BJ (cell line): ENCODE results near the gene SQSTM1. TPM values are rescaled to one million over a fixed set of nuclear protein-coding genes. Genes with fewer than 3 reads are reported as not detected.

Experiments
- CTCF ChIA-PET: fragments of 350-600 bp; formaldehyde crosslinking; extraction: SDS; loops from one replicate; lab custom pipeline; 2021; ENCODE audit warnings: antibody characterized with exemption, inconsistent platforms; lab: Yijun Ruan, JAX
- POLR2A ChIA-PET: fragments of 300-600 bp; sonication (Branson Sonifier 250); formaldehyde crosslinking; extraction: SDS; loops from one replicate; lab custom pipeline; 2021; ENCODE audit warnings: antibody characterized with exemption; lab: Charles Lee
- DNase-seq: peaks from one replicate; pipeline ENCODE4 v3.0.0-alpha.2; 2011; ENCODE audit warnings: low read depth
- H3K27me3 ChIP-seq: 2 replicates; pipeline ENCODE4 v1.6.0; 2011; ENCODE audit warnings: low read length; ENCODE audit not compliant: control insufficient read depth, insufficient read depth
- H3K36me3 ChIP-seq: 2 replicates; pipeline ENCODE4 v1.5.1; 2011; ENCODE audit warnings: low read length; ENCODE audit not compliant: control insufficient read depth, insufficient read depth
- H3K4me3 ChIP-seq: 2 replicates; pipeline ENCODE4 v1.5.1; 2011; ENCODE audit warnings: low read depth, mild to moderate bottlenecking, control low read depth, low read length
- polyA plus RNA-seq: library from polyadenylated mRNA; depleted of rRNA; stranded (reverse); fragments of >200 nt; gene quantifications from 2 replicates; pipeline ENCODE4 v1.2.3, GENCODE V29; 2011
- TF ChIP-seq, protein P1 (sequence below): IDR thresholded peaks from 2 replicates; pipeline ENCODE4 v1.5.1; 2011; ENCODE audit warnings: low read depth, mild to moderate bottlenecking, control low read depth, inconsistent platforms, low read length, moderate library complexity; ENCODE audit not compliant: insufficient read depth

SQSTM1 gene
- polyA plus RNA-seq, 1 experiment: 307 TPM

DNA sequence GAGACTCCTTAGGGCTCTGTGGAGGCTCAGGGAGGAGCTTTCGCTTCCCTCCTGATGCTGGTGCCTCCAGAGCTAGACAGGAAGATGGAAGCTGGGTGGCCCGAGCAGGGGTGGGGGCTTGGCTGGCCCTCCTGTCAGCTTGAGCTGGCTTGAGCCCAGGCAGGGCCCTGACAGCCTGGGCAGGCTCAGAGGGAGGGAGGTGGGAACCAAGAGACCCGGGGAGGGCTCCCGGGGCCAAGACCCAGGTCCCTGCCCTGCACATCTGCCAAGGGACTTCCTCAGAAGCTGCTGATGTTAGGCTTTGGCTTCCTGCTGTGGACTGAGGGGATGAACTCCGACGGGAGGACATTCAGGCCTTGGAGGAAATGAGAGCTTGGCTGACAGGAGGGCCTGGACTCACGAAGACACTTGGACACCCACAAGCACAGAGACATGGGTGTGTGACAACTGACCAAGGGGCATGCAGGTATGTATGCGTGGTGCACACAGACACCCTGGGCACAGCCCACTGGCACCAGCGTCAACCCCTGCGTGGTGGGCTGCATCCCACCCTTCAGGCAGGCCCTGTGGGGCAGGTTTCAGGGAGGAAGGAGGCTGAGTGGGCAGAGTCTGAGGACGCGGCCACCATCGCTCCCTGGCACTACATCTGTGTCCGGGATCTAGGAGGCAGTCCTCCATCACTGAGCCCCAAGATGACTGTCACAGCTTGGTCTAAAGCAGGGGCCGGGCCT, 28.7 kb upstream of the SQSTM1 start:
- Histone ChIP-seq H3K36me3 (peaks cover 2% of the 10 kb centered on the region; the same call in 1 of the 2 replicates), H3K27me3 (no peaks in the 10 kb centered on the region), H3K4me3 (no peak overlapping the region)
- CTCF ChIA-PET: interaction anchor here (1.1 to 1.3 kb wide), 2 partner anchors 10 to 15 kb away, joined by 3 to 4 read pairs; no protein-coding TSS in a partner anchor
- TF ChIP-seq, protein P1, sequence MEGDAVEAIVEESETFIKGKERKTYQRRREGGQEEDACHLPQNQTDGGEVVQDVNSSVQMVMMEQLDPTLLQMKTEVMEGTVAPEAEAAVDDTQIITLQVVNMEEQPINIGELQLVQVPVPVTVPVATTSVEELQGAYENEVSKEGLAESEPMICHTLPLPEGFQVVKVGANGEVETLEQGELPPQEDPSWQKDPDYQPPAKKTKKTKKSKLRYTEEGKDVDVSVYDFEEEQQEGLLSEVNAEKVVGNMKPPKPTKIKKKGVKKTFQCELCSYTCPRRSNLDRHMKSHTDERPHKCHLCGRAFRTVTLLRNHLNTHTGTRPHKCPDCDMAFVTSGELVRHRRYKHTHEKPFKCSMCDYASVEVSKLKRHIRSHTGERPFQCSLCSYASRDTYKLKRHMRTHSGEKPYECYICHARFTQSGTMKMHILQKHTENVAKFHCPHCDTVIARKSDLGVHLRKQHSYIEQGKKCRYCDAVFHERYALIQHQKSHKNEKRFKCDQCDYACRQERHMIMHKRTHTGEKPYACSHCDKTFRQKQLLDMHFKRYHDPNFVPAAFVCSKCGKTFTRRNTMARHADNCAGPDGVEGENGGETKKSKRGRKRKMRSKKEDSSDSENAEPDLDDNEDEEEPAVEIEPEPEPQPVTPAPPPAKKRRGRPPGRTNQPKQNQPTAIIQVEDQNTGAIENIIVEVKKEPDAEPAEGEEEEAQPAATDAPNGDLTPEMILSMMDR: no peak
- no peak for DNase-seq
- POLR2A ChIA-PET: interaction anchor here (0.6 kb wide), 2 partner anchors 32 to 690 kb away, joined by 3 read pairs; no protein-coding TSS in a partner anchor

DNA sequence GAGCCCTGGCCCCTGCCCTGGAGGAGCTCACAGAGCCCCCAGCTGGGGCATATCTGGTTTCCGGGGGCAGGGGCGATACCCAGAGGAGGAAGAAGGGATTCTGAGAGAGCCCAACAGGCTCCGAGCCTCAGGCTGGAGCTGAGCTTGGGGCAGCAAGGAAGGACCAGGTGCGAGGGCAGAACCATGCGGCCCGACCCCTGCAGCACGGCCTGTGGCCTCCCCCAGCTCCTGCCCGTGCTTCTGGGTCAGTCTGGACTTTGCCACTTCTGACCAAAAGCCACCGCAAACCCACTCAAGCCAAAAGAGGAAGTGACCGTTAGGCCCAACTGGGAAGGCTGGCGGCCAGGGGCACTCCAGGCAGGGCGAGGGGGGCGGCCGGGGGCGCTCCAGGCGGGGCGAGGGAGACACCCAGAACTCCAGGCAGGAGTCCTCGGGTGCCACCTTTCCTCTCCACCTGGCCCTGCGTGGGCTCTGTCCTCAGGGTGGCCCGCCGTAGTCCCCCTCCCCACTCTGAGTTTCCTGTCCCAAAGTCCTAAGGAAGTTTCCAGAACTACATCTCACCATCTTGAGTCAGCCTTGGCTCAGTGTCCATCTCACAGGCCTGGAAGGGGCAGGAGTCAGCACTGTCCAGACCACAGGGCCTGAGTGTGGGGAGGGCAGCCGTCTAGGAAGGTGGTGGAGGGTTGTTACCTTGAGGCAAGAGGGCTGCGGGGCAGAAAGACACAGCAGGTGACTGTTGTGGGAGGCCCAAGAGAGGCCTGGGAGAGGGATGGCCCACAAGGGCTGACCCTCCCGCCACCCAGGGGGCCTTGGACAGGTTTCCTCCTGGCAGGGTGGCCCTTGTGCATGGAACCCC, 27.9 kb upstream of the SQSTM1 start:
- TF ChIP-seq, protein P1: no peak
- H3K4me3 ChIP-seq: no peak overlapping the region
- POLR2A ChIA-PET: no interaction called here
- CTCF ChIA-PET: interaction anchor here (1.3 kb wide), 2 partner anchors 16 to 30 kb away, joined by 3 to 6 read pairs; no protein-coding TSS in a partner anchor
- DNase-seq: no peak
- H3K36me3 ChIP-seq: peaks cover 5% of the 10 kb centered on the region
- H3K27me3 ChIP-seq: no peaks in the 10 kb centered on the region

DNA sequence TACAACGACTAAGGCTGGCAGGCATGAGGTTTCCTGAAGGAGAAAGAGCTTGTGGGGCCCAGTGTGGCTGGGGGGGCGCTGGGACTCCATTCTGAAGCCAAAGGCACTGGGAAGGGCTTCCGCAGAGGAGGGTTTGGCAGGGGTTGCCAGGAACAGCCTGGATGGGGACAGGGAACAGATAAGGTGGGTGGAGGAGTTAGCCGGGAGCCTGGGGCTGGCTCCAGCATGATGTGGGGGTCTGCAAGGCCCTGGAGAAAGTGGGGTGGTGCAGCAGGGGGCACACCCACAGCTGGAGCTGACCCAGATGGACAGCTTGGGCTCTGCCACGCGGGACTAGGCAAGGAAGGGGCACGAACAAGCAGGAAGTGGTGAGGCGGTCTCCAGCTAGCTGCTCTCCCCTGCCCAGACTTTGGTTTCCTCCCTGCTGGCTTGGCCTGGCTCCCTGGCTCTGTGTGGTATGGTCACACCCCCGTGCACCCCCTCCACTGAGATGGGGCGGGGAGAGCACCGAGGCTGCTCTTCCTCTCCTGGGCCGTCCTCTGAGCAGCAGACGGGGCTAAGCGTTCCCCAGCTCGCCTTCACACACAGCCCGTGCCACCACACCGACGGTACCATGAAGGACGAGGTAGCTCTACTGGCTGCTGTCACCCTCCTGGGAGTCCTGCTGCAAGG, 27.1 kb upstream of the SQSTM1 start, which contains the start of gene LTC4S:
Gene LTC4S, plus strand, starts transcription at position 519 of the 672 bp plus-strand sequence. Its CDS starts 95 bp downstream, at position 614.
- Histone ChIP-seq H3K4me3 (no peak within 1 kb of the TSS), H3K36me3 (peaks cover 12% of the 10 kb centered on the region), H3K27me3 (no peaks in the 10 kb centered on the region)
- ChIA-PET POLR2A (no interaction called here), CTCF (interaction anchor here (0.7 to 1.3 kb wide), 2 partner anchors 9 to 30 kb away, joined by 4 to 6 read pairs; no protein-coding TSS in a partner anchor)
- DNase-seq: no peak
- TF ChIP-seq, protein P1: no peak

DNA sequence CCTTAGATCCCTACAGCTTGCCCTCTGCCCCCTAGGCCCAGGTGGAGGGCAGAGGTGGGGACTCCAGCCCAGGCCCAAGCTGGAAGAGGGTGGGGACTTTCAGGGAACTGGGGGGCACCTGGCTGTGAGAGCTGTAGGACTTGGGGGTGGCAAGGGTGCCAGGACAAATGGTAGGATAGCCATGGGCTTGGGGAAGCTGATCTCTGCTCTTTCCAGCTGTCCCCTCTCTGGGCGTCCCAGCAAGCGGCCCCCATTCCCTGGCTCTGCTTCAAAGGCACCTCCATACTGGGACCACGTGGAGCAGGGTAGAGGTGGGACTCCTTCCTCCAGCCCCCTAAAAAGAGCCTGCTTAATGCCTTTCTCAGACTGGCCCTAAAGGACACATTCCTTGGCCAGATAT, 26.5 kb upstream of the SQSTM1 start:
- POLR2A ChIA-PET: no interaction called here

More for the DNA sequence above, 26.5 kb upstream of the SQSTM1 start:
- Histone ChIP-seq H3K36me3 (peaks cover 17% of the 10 kb centered on the region), H3K4me3 (no peak overlapping the region), H3K27me3 (no peaks in the 10 kb centered on the region)
- CTCF ChIA-PET: interaction anchor here (0.7 to 1.3 kb wide), 2 partner anchors 8 to 31 kb away, joined by 4 to 6 read pairs; no protein-coding TSS in a partner anchor
- TF ChIP-seq, protein P1: no peak
- DNase-seq: no peak
